GM12875 (cell line): Measurements from ENCODE around the gene EPAS1.

ENCODE experiments used
- H3K4me3 ChIP-seq: one replicate; pipeline ENCODE4 v1.5.1; 2011; ENCODE audit warnings: low read depth, low read length, control low read depth
- TF ChIP-seq, protein P1 (sequence below): IDR thresholded peaks from 2 replicates; pipeline ENCODE4 v1.5.1; 2011; ENCODE audit warnings: low read depth, mild to moderate bottlenecking, control low read depth, inconsistent platforms, low read length, moderate library complexity, borderline replicate concordance; ENCODE audit not compliant: insufficient read depth

Gene EPAS1

GRCh38 chr2:46294176-46294836 lies 2.9 kb upstream of the EPAS1 start:
- TF ChIP-seq, protein P1, sequence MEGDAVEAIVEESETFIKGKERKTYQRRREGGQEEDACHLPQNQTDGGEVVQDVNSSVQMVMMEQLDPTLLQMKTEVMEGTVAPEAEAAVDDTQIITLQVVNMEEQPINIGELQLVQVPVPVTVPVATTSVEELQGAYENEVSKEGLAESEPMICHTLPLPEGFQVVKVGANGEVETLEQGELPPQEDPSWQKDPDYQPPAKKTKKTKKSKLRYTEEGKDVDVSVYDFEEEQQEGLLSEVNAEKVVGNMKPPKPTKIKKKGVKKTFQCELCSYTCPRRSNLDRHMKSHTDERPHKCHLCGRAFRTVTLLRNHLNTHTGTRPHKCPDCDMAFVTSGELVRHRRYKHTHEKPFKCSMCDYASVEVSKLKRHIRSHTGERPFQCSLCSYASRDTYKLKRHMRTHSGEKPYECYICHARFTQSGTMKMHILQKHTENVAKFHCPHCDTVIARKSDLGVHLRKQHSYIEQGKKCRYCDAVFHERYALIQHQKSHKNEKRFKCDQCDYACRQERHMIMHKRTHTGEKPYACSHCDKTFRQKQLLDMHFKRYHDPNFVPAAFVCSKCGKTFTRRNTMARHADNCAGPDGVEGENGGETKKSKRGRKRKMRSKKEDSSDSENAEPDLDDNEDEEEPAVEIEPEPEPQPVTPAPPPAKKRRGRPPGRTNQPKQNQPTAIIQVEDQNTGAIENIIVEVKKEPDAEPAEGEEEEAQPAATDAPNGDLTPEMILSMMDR: no peak

GRCh38 chr2:46296216-46296839 lies 879 bp upstream of the EPAS1 start:
- TF ChIP-seq, protein P1: no peak
- H3K4me3 ChIP-seq: peak overlapping the region; percentile 45

More at GRCh38 chr2:46294176-46294836, 2.9 kb upstream of the EPAS1 start:
- H3K4me3 ChIP-seq: no peak overlapping the region

DNA sequence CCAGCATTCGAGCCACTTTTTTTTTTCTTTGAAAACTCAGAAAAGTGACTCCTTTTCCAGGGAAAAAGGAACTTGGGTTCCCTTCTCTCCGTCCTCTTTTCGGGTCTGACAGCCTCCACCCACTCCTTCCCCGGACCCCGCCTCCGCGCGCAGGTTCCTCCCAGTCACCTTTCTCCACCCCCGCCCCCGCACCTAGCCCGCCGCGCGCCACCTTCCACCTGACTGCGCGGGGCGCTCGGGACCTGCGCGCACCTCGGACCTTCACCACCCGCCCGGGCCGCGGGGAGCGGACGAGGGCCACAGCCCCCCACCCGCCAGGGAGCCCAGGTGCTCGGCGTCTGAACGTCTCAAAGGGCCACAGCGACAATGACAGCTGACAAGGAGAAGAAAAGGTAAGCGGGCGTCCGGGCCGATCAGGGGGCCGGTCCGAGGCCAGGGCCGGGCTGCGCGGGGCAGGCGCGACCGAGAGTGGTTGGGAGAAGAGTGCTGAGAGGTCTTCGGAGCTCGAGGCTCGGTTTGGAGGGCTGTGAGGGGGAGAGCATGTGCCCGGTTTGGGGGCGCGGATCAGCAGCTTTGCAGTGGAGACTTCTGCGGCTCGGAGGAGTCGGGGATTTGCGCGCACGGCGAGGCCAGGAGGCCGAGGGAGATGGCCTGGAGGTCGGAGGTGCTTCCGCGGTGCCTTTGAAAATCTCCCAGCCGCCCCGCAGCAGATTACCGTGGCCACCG lies 502 bp downstream of the EPAS1 start:
- TF ChIP-seq, protein P1: 0 out of 2 replicates have a peak, but pooled peaks have one; percentile 7
- H3K4me3 ChIP-seq: peak overlapping the region; percentile 49

- TF ChIP-seq, protein P1: no peak
Measured at GRCh38 chr2:46298272-46298521, 990 bp downstream of the EPAS1 start.

DNA sequence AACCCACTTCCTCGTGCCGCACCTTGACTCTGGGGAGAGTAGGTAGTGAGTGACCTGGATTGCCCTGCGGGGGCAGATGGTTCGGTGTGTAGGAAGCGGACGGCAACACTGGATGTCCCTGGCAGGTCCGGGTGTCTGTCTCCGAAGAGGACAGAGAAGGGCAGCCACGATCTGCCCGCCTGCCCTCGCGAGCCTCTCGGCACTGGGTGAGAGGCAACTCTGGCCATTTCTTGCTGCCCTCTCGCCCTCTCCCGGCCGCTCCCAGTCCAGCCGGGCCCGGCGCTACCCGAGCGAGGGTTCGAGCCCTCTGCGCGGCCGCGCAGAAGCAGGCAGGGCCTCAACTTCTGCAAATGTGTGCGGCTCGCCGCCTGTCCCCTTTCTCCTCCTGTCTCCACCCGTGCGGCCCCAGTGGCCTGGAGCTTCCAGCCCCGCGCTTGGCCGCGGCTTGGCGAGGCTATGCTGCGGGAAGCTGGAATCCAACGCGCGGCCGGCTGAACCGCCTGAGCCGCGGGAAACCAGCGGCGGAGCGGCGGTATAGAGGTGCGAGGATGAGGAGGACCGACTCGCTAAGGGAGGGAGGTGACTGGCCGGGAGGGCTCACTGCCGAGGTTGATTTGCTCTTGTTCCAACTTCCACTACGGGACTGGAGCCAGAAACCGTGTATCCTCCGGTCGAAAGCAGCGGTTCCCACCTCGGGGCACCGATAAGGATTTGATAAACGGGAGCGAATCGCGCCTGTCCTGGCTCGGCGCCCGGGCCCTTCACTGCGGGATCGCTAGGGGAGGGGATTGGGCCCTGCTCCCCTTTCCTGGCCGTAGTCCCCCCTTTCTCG lies 1.5 kb downstream of the EPAS1 start:
- TF ChIP-seq, protein P1: no peak
- no peak overlapping the region for H3K4me3 ChIP-seq

More at GRCh38 chr2:46298272-46298521, 990 bp downstream of the EPAS1 start:
- H3K4me3 ChIP-seq: no peak overlapping the region

DNA sequence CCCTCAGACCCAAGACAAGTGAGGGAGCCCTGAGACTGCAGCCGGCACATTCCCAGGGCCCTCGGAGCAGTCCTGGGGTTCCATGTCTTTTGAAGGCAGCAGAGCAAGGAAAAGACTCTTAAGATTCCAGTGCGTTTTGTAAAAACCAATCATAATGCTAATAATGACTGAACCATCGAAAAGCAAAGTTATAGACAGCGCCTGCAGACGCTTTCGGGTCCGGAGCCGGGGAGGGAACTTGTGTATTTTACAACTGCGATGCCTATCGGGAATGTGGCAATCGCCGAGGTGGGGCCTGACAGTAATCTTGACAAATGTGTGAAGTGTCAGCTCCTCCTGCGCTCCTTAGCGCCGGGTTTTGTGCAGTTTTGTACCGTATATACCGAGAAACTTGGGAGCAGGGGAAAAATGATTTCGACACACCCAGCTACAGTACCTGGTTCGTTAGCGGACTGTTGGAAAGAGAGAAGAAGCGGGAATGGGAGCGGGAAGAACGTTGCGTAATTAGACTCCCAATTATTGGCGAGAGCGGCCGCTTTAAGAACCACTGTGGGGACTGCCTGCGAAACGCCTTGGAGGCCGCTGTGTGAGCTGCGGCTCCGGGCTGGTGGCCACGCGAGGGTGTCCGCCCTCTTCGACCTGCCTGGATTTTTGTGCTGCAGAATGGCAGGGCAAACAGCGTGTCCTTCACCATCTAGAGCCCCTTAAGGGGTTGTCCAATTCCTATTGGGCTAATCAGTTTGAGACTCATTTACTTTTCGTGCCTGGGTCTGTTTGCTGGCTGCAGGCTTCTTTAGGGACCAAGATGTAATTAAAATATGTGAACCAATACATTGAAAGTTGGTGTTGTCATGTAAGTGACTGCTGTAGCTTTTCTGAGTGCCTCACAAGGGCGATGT lies 2.4 kb downstream of the EPAS1 start:
- TF ChIP-seq, protein P1: no peak
- no peak overlapping the region for H3K4me3 ChIP-seq
